Activated CD4-positive, alpha-beta T cell treated with anti-CD3 and anti-CD28 coated beads, Interleukin-2, Interleukin-6, amounts not matched to agents 100 ng/mL and 50 ng/mL, durations not matched to agents 16 hours and 8 hours (primary cell): ENCODE data around the gene FARP1.

Experiments used
- DNase-seq: peaks from one replicate; pipeline ENCODE4 v3.0.0-alpha.2; 2020

Gene FARP1

DNA sequence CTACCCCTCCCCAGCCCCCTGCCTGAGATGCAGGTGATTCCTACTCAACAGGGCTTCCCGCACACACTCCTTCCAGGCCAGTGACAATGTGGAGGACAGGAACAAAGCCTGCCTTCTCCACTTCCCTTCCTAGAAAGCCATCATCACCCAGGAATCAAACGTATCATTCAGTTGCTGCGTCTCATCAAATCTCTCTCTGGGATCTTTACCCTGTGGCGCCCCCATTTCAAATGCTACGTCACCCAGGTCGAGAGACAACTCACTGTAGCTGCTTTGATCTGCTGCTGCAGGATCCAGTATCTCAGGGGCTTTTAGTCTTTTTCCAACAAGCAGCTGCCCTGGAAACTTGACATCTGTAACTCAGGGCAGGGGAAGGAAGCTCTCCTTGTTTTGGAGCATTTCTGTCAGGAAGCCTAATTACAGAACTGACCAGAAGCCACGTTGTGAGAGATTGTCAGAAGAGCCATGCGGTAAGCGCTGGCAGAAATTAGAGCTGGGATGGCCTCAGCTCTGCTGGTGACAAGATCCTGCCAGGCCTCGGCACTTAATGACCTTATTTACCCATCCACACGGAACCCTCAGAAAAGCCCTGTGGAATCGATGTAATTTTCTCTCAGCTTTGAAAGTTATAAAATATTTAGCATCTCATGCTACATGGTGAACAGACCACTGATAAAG lies 293.5 kb downstream of the FARP1 start:
- no peak for DNase-seq

DNA sequence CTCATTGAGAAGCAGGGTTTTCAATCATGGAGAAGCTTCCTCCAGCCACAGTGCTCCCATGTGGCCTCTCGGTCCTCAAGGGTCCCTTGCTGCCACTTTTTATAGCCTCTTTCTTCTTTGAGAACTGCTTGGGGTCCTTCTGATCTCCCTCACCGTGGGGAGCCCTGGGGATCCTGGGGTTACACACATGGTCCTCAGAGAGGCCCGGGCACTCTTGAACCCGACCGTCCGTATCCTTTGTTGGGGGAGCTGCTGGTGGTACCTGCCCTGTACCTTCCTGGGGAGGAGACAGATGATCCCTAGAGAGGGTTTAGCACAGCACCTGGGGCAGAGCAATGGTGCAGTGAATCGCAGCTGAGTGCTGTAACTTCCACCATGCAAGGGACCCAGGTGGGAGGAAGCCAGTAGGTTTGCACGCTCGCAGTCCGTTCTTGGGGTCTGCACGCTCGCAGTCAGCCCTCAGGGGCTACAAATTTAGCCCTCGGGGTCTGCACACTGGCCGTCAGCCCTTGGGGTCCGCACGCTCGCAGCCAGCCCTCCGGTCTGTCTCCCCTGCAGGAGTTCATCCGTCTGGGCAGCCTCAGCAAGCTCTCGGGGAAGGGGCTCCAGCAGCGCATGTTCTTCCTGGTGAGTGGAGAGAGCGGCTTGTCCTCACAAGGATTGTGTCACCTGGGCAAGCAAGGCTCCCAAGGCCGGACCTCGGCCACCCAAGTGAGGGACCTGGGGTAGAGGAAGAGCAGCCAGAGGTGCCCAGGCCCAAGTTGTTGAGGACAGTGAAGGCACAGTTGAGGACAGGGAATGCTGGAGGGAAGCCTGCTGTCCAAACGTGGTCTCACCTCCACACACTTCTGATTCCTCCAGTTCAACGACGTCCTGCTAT lies 295.6 kb downstream of the FARP1 start:
- DNase-seq: no peak

DNA sequence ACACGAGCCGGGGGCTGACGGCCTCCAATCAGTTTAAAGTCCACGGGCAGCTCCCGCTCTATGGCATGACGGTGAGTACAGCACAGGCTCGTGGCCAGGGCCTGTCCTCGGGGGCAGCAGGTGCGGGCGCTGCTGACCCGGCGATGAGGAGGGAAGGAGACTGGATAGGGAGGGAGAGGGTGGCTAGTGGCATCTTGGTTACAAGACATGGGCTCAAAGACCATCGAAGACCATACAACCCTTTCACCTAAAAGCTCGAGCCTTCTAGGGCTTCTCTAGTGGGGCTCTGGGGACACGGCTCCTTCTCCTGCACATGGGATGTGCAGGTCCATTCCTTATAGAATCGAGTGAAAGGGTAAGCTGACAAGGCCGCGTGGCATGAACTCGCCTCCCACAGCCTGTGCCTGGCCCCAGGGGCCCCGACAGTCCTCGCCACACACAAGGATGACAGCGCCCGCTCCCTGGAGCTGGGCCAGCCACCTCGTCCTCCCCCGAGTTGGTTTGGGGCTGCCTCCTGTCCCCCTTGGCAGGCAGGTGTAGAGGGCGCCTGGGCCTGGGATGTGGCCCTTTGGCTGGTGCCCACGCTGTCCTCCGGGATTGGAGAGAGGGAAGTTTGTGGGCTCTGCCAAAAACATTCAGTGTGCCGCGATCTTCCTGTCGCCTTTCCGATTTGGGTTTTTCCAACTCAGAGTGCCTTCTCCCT lies 296.4 kb downstream of the FARP1 start:
- DNase-seq: no peak

DNA sequence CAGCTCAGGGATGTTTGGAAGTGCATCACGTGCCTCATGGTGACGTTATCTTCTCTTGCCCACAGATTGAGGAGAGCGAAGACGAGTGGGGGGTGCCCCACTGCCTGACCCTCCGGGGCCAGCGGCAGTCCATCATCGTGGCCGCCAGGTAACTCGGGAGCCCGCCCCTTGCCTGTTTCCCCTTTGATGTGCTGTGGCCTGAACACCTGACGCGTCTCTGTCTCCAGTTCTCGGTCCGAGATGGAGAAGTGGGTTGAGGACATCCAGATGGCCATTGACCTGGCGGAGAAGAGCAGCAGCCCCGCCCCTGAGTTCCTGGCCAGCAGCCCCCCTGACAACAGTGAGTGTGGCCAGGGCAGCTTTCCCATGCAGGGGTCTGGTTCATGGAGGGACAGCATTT lies 297.0 kb downstream of the FARP1 start:
- DNase-seq: no peak

DNA sequence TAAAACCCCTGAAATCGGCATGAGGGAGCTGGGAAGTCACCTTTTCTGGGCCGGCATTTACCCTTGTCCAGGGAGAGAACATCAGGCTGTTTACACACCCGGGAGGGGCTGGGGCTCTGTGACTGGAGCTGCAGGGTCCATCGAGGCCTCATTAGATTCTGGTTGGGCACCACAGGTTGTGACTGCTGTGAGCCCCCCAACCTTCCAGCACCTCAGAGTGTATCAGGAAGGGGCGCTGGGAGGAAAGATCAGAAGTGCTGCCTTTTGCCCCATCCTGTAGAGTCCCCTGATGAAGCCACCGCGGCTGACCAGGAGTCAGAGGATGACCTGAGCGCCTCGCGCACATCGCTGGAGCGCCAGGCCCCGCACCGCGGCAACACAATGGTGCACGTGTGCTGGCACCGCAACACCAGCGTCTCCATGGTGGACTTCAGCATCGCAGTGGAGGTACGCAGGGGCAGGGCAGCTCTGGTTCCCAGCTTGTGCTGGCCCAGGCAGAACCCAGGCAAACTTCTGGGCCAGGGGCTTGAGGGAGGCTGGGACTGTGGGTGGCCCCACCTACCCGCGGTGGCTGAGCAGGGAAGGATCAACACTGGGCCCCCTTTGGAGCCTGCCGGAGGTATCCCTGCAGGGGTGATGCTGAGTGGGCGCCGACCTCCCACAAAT lies 297.6 kb downstream of the FARP1 start:
- no peak for DNase-seq

DNA sequence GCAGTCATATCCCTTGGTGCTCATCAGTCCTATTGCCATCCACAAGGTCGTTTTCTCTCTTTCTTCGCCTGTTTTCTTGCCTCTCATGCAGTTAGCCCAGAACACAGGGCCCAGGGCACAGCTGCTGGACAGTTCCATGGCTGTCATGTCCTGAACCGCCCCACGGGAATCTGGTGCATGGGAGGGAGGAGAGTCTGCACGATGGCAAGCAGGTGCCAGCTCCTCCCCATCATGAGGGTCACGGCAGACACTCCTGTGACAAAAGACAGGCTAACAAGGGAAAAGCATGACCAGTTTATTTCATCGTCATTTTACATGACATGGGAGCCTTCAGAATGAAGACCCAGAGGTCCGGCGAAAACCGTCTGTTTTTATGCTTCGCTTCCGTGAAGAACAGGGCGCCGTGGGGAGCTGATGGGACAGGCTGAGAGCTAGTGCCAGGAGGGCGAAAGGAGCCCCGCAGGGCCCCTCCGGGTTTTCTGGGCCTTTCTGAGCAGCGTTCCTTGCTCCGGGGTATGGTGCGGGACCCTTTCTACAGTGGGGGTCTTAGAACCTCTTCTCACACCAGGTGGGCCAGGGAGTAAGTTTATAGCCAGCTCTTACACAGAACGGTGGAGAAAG lies 298.3 kb downstream of the FARP1 start:
- DNase-seq: no peak

DNA sequence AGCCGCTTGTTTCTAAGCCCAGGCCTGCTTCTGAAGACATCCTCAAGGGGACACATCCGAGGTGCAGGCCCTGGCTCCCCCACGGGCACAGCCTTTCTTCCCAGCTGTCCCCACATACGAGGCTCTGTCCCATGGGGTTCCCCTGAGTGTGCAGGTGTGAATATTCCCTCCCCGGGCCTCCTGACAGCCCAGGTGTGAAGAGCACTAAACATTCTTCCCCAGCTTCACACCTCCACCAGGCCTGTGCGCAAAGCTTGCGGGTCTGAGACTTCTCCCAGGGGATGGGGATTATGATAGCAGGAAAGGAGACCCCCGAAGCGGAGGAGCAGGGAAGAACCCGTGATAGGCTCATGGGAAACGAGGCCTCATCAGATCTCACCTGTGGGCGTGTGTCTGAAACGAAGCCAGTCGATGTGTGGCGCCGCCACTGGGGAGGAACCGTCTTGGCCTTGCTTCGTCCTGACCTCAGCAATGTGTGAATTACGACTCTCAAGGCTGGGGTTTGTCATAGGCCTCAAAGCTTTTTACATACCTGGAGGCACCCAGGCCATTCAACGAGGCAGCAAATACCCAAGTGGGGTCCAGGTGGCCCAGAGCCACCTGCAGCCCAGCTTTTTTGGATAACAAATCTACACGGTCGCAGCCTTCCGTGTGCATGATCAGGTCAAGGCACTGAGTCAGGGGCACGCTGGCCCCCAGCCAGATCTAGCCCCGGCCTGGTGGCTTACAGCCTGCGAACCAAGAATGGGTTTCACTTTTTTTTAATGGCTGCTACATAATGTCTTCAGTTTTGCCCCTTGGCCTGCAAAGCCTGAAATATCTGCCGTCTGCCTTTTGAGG lies 299.7 kb downstream of the FARP1 start:
- no peak for DNase-seq

DNA sequence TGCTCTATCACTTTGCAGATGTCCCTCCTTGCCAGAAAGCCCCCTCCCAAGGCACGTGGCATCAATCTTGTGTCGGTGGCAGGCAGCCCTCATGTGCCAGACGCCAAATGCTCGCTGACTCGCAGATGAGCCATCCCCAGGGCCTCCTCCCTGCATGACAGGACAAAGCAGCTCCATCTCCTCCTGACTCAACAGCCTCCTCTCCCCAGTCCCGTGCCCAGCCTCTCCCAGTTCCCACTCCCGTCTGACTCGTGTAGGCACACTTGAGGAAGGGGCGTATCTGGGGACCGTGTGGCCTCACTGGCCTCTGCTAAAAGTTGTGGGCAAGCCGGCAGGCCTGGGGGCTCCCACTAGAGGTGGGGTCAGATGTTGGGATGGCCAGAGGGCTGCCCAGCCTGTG lies 300.4 kb downstream of the FARP1 start:
- DNase-seq: no peak

DNA sequence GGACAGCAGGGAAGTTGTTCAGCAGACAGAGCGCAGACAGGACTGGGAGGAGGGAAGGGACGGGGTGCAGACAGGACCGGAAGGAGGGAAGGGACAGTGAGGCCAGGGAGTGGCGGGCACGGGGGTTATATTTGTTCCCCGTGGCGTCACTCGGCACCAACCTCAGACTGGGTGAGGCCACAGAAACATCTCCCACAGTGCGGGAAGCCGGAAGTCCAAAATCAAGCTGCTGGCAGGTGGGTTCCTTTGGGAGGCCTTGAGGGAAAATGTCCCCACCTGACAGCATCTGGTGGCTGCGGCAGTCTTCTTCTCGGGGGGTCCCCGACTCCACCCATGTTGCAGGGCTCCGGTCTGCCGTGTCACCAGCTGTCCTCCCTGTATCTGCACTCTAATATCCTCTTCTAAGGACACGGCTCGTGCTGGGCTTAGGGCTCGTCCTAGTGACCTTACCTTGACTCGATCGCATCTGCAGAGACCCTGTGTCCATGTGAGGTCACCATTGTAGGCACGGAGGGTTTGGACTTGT lies 301.0 kb downstream of the FARP1 start:
- DNase-seq: no peak

DNA sequence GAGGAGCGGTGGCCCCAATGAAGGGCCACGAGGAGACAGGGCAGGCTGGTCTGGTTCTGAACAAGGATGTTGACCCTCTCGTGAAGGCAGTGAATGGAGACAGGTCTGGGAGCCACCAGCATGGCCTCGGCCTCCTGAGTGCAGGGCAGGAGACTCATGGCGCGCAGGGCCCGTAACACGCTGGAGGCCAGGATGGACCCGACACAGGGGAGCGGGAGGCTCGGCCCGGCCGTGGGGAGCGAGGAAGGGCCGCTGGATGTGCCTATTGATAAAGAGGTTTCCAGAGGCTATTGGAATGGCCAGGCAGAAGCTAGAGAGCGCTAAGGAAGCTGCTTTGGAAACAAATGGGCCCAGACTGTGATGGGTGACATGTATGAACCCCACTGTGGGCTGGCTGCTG lies 301.5 kb downstream of the FARP1 start:
- no peak for DNase-seq

DNA sequence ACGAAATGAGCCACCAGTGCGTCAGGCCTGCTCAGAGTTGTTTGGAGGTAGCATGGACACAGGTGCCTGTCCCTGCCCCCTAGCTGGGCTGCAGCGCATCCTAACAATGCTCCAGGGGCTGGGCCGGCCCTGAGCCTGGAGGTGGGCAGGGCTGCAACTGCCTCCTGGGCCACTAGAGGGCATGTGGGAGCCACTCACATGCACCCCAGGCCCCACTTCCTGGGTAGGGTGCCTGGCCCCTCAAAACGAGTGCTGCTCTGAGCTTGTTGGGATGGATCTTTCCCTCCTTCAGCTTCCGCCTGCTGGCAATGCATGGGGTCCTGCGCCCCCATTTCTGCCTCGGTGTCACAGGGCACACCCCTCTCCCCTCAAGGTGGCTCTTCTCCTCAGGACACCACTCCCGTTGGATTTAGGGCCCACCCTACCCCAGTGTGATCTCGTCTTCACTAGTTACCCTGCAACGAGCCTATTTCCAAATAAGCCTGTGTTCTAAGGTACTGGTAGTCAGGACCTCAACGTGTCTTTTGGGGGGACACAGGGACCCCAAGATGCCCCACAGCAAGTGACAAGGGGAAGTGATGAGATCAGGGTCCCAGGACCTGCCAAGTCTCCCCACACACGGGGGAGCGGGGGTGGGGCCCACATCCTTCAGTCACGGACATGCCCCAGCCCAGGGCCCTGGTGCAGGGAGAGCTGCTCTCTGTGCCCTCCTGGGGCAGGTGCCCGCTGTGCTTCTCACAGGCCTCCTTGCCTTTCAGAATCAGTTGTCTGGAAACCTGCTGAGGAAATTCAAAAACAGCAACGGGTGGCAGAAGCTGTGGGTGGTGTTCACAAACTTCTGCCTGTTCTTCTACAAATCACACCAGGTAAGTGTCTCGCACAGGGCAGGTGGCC lies 302.7 kb downstream of the FARP1 start:
- DNase-seq: peak; percentile 83

DNA sequence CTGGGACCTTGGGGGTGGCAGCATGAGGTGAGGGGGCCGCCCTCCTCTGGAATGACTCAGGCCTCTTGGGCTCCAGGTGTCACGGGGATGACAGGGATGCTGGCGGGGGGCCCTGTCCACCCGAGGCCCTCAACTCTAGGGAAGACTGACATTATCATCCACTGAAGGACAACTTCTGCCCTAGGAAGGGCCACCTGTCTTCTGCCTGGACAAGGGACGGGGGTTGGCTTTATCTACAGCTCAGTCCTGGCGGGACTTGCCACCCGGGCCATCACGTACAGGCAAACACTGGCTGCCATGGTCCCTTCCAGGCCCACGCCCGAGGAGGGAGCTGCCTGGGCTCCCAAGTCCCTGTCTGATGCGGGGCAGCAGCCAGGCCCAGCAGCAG lies 303.3 kb downstream of the FARP1 start:
- DNase-seq: no peak

DNA sequence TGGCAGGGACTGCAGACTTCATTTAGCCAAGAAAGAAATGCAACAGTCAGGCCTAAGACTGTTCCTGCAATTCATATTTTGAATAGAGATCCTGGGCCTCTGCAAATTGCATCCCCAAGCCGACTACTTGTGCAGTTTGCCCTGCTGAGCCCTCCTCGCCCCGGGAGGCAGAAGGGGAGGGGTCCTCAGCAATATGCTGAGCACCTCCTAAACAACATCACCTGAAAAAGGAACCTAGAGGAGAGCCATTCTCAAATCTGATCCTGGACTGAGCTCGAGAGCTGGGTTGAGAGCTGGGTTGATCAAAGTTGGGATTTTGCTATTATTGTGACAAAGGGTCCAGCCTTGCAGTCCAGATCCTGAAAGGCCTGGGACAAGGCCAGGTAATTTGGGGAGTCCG lies 304.2 kb downstream of the FARP1 start:
- no peak for DNase-seq

DNA sequence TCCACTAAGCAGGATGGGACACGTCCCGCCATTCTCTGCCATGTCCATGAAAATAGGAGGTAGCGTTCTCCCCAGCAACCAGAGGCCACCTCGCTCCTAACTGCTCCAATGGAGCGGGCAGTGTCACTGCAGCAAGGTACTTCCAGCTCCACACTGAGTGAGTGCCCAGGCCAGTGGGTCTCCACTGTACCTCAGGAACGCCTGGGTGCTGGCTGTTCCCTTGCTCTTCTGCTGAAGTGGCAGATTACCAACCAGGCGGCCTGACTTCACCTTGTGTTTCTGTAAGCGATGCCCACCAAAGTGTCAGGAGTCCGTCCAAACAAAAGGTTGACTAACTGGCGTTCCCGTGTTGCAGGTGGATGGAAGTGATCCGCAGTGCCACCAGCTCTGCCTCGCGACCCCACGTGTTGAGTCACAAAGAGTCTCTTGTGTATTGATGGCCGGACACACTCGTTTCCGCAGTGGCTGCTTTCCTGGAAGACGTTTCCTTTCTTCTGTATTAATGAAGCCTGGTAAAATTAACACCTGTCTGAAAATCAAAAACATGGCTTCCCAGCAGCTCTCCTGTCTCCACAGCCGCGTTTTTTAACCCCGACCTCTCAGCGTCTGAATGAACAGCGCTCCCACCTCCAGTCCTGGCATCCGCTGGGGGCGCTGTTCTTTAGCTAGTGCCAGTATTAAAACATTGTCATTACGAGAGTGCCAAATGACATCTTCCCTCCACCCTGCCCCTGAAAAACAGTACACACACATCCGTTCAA lies 305.2 kb downstream of the FARP1 start:
- peak; percentile 54 for DNase-seq

DNA sequence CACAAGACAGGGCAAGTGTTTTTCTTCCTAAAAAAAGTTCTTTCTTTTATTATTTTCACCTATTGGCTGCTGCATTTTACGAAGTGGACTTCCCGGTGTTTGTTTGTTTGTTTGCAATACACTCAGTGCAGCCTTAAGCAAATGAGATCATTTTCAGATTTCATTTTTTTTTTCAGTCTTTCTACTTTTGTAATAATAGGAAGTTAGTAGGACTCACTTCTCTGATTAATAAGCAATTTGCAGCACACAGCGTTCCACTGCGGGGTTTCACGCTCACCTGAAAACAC lies 305.7 kb downstream of the FARP1 start:
- no peak for DNase-seq

DNA sequence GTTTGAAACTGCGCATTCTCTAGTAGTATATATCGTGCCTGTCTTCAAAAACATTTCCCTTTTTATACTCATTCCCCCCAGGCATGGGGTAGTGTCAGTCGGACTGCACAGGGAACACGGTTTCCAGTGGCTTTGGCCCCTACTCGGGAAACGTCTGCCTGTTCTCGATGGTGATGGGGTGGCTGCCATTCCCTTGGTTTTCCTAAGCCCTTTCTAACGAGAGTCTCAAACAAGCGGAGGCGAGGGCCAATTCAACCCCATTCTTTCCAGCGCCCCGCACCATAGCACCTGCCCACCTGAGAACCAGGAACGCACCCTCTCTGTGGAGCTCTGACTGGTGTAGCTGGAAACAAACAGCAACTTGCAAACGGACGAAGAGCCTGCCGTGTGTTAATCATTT lies 306.4 kb downstream of the FARP1 start:
- no peak for DNase-seq

DNA sequence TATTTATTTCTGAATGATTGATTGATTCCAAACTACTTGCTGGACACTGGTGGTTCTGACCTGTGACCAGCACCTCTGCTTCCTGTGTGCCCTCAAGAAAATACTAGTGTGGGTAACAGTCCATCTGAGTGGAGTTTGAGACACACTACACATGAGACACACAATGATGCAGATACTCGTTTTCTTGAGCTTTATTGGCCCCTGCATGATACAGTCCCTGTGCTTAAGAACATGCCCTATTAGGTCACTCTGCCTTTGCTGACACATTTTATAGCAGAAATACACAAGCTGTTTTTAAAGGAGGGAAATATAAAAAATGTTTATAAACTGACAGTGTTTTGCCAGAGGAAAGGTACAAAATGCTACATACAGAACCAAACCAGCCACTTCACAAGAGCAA lies 307.1 kb downstream of the FARP1 start:
- DNase-seq: no peak

DNA sequence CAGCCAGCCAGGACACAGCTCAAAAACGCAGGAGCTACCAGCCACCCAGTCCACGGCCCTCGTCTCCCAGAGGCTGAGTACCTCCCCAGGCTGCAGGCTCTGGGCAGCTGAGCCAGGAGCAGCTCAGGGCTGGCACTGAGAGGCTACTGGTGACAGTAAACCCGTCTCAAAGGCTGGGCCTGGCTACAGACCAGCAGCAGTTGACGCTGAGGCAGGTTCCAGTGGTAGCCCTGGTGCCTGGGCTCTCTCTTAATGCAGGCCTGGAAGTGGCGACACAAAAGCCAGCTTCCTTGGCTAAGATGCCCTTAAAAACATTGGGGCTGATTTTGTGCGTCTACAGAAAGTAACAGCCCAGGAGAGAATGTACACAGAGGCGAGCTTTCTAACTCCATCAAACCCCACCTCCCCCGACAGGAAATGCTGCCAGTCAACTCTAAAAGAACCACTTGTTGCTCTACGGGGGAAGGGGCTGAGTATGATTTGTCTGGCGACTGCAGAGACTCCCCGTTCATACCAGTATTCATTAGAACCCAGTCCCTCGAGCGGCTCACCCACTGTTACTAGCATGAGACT lies 307.7 kb downstream of the FARP1 start:
- peak; percentile 47 for DNase-seq

DNA sequence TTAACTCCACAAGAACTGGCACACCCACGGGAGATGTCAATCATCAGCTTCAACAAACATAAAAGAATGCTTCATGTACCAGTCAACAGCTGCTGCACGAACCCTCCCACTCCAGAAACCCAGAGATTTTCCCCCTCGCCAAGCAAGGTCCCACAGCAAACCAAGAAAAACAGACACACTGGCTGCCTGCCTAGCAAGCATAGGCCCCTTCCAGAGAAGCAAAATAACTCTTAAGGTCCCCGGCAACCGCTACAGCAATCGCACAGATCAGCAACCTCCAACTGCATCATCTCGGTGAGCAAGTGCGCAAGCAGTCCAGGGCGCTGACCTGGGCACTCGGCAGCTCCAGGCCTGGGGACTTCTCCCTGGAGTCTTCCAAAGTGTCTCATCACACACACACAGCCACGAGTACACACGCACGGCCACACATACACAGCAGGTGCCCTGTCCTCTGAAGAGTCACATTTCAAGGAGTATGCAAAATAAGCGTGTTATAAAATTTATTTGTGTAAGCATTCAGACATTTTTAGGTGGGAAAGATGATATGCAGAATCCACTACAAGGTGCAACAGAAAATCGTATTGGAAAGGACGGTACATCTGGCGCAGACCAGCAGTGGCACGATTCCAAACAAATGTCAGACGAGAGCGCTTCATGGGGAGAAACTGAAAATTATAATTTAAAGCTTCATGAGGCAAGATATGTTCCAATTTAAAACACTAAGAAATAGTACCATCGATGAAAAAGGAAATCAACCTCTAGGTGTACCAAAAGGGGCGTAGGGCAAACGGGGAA lies 309.0 kb downstream of the FARP1 start:
- no peak for DNase-seq
